Measurements from ENCODE around the gene USP20.

USP20 gene

DNA sequence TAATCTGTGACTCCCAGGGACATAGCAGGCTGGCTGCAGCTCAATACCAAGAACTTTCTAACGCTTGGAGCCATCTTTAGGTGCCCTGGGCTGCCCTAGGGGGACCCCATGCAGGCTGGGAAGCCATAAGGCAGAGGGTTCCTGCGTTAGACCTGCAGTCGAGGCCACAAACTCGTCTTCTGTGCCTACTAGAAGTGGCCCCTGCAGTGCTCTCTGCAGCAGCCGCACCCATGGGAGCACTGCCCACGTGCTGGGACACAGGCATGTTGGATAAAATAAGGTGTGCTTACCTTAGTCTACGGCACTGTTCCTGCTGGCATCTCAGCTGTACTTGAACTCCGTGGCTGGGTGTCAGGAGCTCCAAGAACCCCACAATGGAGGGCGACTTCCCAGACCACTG is 22.9 kb upstream of the USP20 start:
- CTCF ChIA-PET: no interaction called here
- no peak overlapping the region for H3K27ac Mint-ChIP-seq
- H3K27me3 Mint-ChIP-seq: no peaks in the 10 kb centered on the region

GRCh38 chr9:129813661-129814060 is 21.6 kb upstream of the USP20 start:
- no peaks in the 10 kb centered on the region for H3K27me3 Mint-ChIP-seq
- peaks cover 6% of the 10 kb centered on the region for H3K4me1 Mint-ChIP-seq
- H3K27ac Mint-ChIP-seq: no peak overlapping the region
- CTCF ChIA-PET: no interaction called here
- no peaks in the 10 kb centered on the region for H3K9me3 Mint-ChIP-seq
- peaks cover 59% of the 10 kb centered on the region for H3K36me3 Mint-ChIP-seq
- no peak overlapping the region for H3K4me3 Mint-ChIP-seq
- no peak for DNase-seq

More for the DNA sequence above, 22.9 kb upstream of the USP20 start:
- H3K36me3 Mint-ChIP-seq: peaks cover 58% of the 10 kb centered on the region
- peaks cover 4% of the 10 kb centered on the region for H3K4me1 Mint-ChIP-seq
- DNase-seq: no peak
- H3K4me3 Mint-ChIP-seq: no peak overlapping the region
- no peaks in the 10 kb centered on the region for H3K9me3 Mint-ChIP-seq

DNA sequence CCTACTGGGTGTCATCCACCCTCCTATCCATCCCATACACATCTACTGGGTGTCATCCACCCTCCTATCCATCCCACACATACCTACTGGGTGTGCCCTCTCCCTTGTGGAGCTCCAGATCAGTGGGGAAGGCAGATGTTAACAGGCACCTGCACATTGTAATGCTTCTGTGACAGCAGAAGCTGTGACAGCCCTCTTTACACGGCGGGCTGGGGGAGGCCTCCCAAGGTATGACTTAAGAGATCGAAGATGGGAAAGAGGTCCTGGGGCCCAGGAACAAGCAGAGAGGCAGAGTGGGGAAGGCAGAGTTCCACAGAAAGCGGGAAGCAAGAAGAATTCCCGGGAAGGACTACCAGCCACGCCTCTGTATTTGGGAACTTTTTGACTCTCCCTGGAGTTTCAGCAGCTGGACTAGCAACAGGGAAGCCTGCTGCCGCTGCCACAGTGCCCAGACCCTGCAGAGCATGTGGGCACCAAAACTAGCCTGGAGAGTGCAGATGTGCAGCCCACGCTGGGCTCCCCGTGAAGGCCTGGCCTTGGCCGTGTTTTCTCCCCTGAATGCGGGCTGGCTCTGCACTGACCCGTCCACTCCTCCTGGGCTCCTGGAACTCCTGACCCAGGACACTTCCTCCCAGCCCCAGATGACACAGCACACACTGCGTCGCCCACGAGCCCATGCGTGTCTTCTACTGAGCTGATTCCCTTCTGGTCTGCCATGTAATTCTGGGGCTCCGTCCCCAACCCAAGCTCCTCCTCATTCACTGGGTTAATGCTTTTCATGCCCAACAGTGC is 20.6 kb upstream of the USP20 start:
- H3K27me3 Mint-ChIP-seq: no peaks in the 10 kb centered on the region
- H3K36me3 Mint-ChIP-seq: peaks cover 57% of the 10 kb centered on the region
- H3K27ac Mint-ChIP-seq: no peak overlapping the region
- H3K4me3 Mint-ChIP-seq: no peak overlapping the region
- CTCF ChIA-PET: no interaction called here
- H3K9me3 Mint-ChIP-seq: no peaks in the 10 kb centered on the region
- H3K4me1 Mint-ChIP-seq: peaks cover 7% of the 10 kb centered on the region
- DNase-seq: no peak

DNA sequence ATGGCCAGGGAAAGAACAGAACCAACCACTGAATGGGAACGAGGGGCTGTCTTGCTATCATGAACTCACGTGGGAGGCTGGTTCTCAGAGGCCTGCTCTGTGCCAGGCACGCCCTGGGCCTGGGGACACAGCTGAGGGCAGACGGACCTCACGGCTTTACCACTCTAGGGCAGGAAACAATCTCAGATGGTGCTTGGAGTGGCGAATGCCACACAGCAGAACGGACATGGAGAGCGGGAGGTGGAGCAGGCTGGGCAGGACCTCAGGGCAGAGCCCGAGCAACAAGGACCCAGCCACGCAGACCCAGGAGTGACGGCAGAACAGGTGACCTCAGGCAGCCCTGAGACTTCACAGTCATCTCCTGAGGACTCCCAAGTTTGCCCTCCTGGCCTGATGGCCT is 20.0 kb upstream of the USP20 start:
- Mint-ChIP-seq H3K36me3 (peaks cover 51% of the 10 kb centered on the region), H3K4me3 (no peak overlapping the region), H3K4me1 (peaks cover 8% of the 10 kb centered on the region), H3K27me3 (no peaks in the 10 kb centered on the region), H3K27ac (no peak overlapping the region), H3K9me3 (no peaks in the 10 kb centered on the region)
- CTCF ChIA-PET: no interaction called here
- no peak for DNase-seq

- Mint-ChIP-seq H3K36me3 (peaks cover 46% of the 10 kb centered on the region), H3K9me3 (no peaks in the 10 kb centered on the region), H3K4me3 (no peak overlapping the region), H3K27me3 (no peaks in the 10 kb centered on the region), H3K4me1 (peaks cover 10% of the 10 kb centered on the region), H3K27ac (no peak overlapping the region)
- DNase-seq: no peak
- CTCF ChIA-PET: no interaction called here
Measured at GRCh38 chr9:129816501-129817435, 18.5 kb upstream of the USP20 start.

GRCh38 chr9:129822898-129823541 is 12.2 kb upstream of the USP20 start:
- Mint-ChIP-seq H3K27me3 (no peaks in the 10 kb centered on the region), H3K27ac (peak overlapping the region; percentile 78), H3K4me1 (peaks cover 20% of the 10 kb centered on the region), H3K4me3 (peak overlapping the region; percentile 79), H3K9me3 (no peaks in the 10 kb centered on the region), H3K36me3 (peaks cover 26% of the 10 kb centered on the region)
- CTCF ChIA-PET: no interaction called here
- DNase-seq: peak; percentile 53

DNA sequence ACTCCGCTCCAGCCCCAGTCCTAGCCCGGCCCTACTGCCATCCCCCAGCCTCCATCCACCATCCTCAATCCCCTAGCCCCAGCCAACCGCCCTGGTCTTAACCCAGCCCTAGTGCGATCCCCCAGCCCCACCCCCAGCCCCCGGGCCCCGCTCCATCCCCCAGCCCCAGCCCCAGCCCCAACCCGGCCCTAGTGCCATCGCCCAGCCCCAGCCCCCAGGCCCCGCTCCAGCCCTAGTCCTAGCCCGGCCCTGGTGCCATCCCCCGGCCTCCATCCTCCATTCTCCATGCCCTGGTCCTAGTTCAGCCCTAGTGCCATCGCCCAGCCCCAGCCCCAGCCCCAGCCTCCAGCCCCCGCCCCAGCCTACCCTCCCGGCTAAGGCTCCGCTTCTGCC is 11.7 kb upstream of the USP20 start:
- peaks cover 18% of the 10 kb centered on the region for H3K4me1 Mint-ChIP-seq
- H3K4me3 Mint-ChIP-seq: peak overlapping the region; percentile 79
- H3K36me3 Mint-ChIP-seq: peaks cover 26% of the 10 kb centered on the region
- no peak for DNase-seq
- no peaks in the 10 kb centered on the region for H3K9me3 Mint-ChIP-seq
- no peaks in the 10 kb centered on the region for H3K27me3 Mint-ChIP-seq
- CTCF ChIA-PET: no interaction called here
- H3K27ac Mint-ChIP-seq: peak overlapping the region; percentile 87

DNA sequence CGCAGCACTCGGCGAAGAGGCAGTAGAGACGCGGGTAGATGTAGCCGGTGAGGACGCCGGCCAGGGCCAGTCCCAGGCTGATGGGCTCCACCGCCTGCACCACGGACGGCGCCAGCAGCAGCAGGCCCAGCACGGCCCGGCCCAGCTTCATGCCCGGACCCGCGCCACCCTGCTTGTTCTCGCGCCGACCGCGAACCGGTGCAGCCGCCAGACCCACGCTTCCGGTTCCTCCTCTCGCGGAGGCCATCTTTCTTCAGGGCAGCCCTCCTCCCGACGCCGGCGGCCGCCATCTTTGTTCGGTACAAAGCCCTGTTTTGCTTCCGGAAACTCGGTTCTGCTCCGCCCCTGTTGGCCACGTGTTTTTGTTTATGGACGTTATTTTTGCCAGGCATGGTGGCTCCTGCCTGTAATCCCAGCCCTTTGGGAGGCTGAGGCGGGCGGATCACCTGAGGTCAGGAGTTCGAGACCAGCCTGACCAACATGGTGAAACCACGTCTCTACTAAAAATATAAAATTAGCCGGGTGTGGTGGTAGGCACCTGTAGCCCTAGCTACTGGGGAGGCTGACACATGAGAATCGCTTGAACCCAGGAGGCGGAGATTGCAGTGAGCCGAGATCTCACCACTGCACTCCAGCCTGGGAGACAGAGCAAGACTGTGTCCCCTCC is 11.2 kb upstream of the USP20 start, which contains the start of gene TOR1A:
TSS of gene TOR1A (minus strand) at position 202 of the 667 bp plus-strand sequence. CDS start at position 151, 51 bp downstream.
- Mint-ChIP-seq H3K4me3 (peak within 1 kb of the TSS; percentile 79), H3K9me3 (no peaks in the 10 kb centered on the region), H3K27me3 (no peaks in the 10 kb centered on the region), H3K36me3 (peaks cover 26% of the 10 kb centered on the region), H3K27ac (peak within 1 kb of the TSS; percentile 87), H3K4me1 (peaks cover 19% of the 10 kb centered on the region)
- DNase-seq: peak; percentile 96
- CTCF ChIA-PET: no interaction called here

GRCh38 chr9:129826344-129826743 is 8.9 kb upstream of the USP20 start:
- no peak overlapping the region for H3K4me3 Mint-ChIP-seq
- peaks cover 17% of the 10 kb centered on the region for H3K4me1 Mint-ChIP-seq
- CTCF ChIA-PET: no interaction called here
- H3K27me3 Mint-ChIP-seq: no peaks in the 10 kb centered on the region
- peaks cover 38% of the 10 kb centered on the region for H3K36me3 Mint-ChIP-seq
- DNase-seq: no peak
- H3K27ac Mint-ChIP-seq: no peak overlapping the region
- no peaks in the 10 kb centered on the region for H3K9me3 Mint-ChIP-seq

DNA sequence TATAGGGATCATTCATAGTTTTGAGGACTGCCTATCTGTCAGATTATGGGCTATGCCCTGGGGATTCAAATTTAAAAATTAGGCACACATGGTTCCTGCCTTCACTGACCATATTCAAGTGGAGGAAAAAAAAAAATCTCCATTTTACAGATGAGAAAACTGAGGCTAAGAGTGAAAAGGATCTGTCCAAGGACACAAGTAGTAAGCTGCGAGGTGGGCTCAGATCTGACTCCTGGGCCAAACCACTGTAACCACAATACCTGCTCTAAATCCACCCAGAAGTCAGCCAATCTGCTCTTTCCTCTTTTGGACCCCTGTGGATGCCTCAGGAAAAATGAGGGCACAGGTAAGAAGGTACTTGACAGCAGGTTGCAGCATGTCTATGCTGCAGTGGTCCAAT is 8.5 kb upstream of the USP20 start:
- no peak for DNase-seq
- H3K4me3 Mint-ChIP-seq: no peak overlapping the region
- peaks cover 37% of the 10 kb centered on the region for H3K36me3 Mint-ChIP-seq
- CTCF ChIA-PET: no interaction called here
- peaks cover 17% of the 10 kb centered on the region for H3K4me1 Mint-ChIP-seq
- no peaks in the 10 kb centered on the region for H3K27me3 Mint-ChIP-seq
- no peak overlapping the region for H3K27ac Mint-ChIP-seq
- H3K9me3 Mint-ChIP-seq: no peaks in the 10 kb centered on the region

DNA sequence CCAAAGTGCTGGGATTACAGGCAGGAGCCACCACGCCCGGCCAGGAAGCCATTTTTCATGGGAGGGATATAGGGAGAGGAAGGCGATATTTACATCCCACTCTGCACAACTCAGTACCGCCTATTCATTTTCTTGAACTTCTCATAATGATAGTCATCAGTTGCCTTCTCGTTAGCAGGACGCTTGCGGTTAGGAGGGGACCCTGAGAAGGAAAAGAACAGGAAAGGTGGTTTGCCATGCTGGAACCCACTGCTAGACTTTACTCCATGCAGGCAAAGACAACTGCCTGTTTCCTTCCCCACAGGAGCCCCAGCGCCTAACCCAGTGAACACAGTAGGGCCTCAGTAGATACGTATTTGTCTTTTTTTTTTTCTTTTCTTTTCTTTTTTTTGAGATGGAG is 7.2 kb upstream of the USP20 start:
- Mint-ChIP-seq H3K4me3 (no peak overlapping the region), H3K27ac (no peak overlapping the region), H3K36me3 (peaks cover 31% of the 10 kb centered on the region), H3K9me3 (no peaks in the 10 kb centered on the region), H3K27me3 (no peaks in the 10 kb centered on the region), H3K4me1 (peaks cover 7% of the 10 kb centered on the region)
- CTCF ChIA-PET: interaction anchor here (0.7 to 0.9 kb wide), 2 partner anchors 46 to 211 kb away, joined by 3 to 4 read pairs; no protein-coding TSS in a partner anchor
- no peak for DNase-seq

GRCh38 chr9:129828969-129829368 is 6.3 kb upstream of the USP20 start:
- Mint-ChIP-seq H3K9me3 (no peaks in the 10 kb centered on the region), H3K27me3 (no peaks in the 10 kb centered on the region), H3K36me3 (peaks cover 35% of the 10 kb centered on the region), H3K27ac (no peak overlapping the region), H3K4me1 (peaks cover 14% of the 10 kb centered on the region), H3K4me3 (no peak overlapping the region)
- CTCF ChIA-PET: interaction anchor here (0.9 kb wide), 1 partner anchor 45 kb away, joined by 4 read pairs; no protein-coding TSS in a partner anchor
- no peak for DNase-seq

DNA sequence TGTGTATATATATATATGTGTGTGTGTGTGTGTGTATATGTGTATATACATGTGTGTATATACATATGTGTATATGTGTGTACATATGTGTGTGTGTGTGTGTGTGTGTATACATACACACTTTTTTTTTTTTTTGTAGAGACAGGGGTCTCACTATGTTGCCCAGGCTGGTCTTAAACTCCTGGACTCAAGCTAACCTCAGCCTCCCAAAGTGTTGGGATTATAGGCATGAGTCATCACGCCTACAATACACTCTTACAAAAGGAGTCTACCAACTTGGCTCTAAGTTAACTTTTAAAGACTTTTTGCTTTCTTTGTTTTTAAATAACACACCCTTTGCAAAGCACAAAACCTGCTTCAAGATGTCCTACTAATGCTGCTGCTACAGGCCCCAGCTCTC is 2.3 kb upstream of the USP20 start:
- CTCF ChIA-PET: interaction anchor here (0.6 kb wide), 1 partner anchor 14 kb away, joined by 4 read pairs; no protein-coding TSS in a partner anchor
- Mint-ChIP-seq H3K27ac (peak overlapping the region; percentile 74), H3K4me1 (peaks cover 39% of the 10 kb centered on the region), H3K27me3 (no peaks in the 10 kb centered on the region), H3K36me3 (peaks cover 53% of the 10 kb centered on the region), H3K9me3 (no peaks in the 10 kb centered on the region), H3K4me3 (peak overlapping the region; percentile 98)
- DNase-seq: no peak

Data from activated naive CD4-positive, alpha-beta T cell treated with anti-CD3 and anti-CD28 coated beads, Interleukin-2, amount 10 ng/mL, durations not matched to agents 7 days and 5 days (primary cell).